Measurements from ENCODE around the gene PTCD1.

DNA sequence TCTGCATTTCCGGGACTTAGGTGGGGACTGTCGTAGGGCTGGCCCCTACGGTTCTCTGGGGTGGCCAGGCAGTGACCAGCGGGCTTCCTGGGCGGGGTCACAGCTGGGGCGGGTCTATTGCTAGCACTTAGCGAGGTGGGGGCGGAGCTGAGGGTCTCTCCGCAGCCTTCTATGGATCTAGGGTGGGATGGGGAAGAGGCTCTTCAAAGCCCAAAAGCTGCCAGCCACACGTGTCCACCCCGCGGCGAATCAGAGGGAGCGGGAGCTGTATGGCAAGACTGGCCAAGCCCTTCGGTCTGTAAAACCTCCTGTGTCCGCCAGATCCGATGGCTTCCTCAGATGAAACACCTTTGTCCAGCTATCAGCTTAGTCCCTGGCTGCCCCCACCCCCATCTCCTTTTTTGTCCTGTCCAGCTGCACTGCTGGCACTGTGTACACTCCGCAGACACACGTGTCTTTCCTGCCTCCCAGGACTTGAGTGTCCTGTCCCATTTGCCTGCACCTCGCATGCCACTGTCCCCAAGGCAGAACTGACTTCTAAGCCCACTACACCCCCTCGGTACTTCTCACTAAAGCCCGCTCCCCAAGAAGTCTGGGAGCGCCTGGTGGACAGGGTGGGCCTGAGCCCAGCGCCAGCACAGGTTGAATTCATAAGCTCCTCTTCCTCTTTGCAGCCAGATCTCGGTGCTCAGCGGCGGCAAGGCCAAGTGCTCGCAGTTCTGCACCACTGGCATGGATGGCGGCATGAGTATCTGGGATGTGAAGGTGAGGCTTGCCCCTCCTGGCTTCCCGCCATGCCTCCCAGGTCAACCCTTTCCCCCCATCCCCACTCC is 45.0 kb downstream of the PTCD1 start:
- TF ChIP-seq, protein P1, sequence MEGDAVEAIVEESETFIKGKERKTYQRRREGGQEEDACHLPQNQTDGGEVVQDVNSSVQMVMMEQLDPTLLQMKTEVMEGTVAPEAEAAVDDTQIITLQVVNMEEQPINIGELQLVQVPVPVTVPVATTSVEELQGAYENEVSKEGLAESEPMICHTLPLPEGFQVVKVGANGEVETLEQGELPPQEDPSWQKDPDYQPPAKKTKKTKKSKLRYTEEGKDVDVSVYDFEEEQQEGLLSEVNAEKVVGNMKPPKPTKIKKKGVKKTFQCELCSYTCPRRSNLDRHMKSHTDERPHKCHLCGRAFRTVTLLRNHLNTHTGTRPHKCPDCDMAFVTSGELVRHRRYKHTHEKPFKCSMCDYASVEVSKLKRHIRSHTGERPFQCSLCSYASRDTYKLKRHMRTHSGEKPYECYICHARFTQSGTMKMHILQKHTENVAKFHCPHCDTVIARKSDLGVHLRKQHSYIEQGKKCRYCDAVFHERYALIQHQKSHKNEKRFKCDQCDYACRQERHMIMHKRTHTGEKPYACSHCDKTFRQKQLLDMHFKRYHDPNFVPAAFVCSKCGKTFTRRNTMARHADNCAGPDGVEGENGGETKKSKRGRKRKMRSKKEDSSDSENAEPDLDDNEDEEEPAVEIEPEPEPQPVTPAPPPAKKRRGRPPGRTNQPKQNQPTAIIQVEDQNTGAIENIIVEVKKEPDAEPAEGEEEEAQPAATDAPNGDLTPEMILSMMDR (conservative IDR thresholded peaks at IDR 0.05 in 1 of 2, IDR thresholded peaks at IDR 0.05 in 1 of 2; ENCODE audit: low read depth in 1 of 2, low read length in 2 of 2) = no peak
- no peak for TF ChIP-seq EZH2 (IDR thresholded peaks at IDR 0.05; ENCODE audit: low read length, missing control alignments)

Data from fibroblast of lung (primary cell).